MG63 (cell line): ENCODE results near the gene ARMH1. TPM values are rescaled to one million over a fixed set of nuclear protein-coding genes. Genes with fewer than 3 reads are reported as not detected.
"Not testable (repeated sequence)": the region's sequence is repeated elsewhere in the genome, so short reads cannot be mapped to it uniquely, and the experiment has no call there.

Source experiments
- DNase-seq: peaks from one replicate; pipeline ENCODE4 v3.0.0-alpha.2; 2020
- H3K27me3 ChIP-seq: fragments of 250-450 bp; sonication (Bioruptor Pico); 2 replicates; pipeline ENCODE4 v1.5.1; 2020; ENCODE audit warnings: mild to moderate bottlenecking, moderate library complexity
- H3K36me3 ChIP-seq: fragments of 250-450 bp; sonication (Bioruptor Pico); 2 replicates; pipeline ENCODE4 v1.5.1; 2020; ENCODE audit warnings: mild to moderate bottlenecking, moderate library complexity
- H3K4me3 ChIP-seq: fragments of 250-450 bp; sonication (Bioruptor Pico); 2 replicates; pipeline ENCODE4 v1.5.1; 2020; ENCODE audit warnings: mild to moderate bottlenecking, moderate library complexity
- H3K9me3 ChIP-seq: fragments of 250-450 bp; sonication (Bioruptor Pico); 2 replicates; pipeline ENCODE4 v1.5.1; 2020; ENCODE audit warnings: mild to moderate bottlenecking, moderate library complexity
- total RNA-seq: library from RNA; depleted of rRNA; stranded (reverse); fragments of >200 nt; shearing (Covaris generic); gene quantifications from 2 replicates; pipeline ENCODE4 v1.2.3, GENCODE V29; 2014; ENCODE audit warnings: low replicate concordance

ARMH1 gene
- total RNA-seq, 1 experiment from 2014 or later: not detected

- no peak overlapping the region for H3K4me3 ChIP-seq
- H3K27me3 ChIP-seq: no peaks in the 10 kb centered on the region
- H3K9me3 ChIP-seq: no peaks in the 10 kb centered on the region
- H3K36me3 ChIP-seq: no peaks in the 10 kb centered on the region
- DNase-seq: no peak
Observed at GRCh38 chr1:44698138-44698537, 23.6 kb downstream of the ARMH1 start.

GRCh38 chr1:44699375-44699774 lies 24.9 kb downstream of the ARMH1 start:
- not testable (repeated sequence) for DNase-seq, H3K9me3 ChIP-seq, H3K36me3 ChIP-seq, H3K4me3 ChIP-seq, H3K27me3 ChIP-seq

GRCh38 chr1:44700573-44700972 lies 26.1 kb downstream of the ARMH1 start:
- Histone ChIP-seq H3K36me3 (no peaks in the 10 kb centered on the region), H3K27me3 (no peaks in the 10 kb centered on the region), H3K4me3 (no peak overlapping the region), H3K9me3 (no peaks in the 10 kb centered on the region)
- DNase-seq: no peak

- no peaks in the 10 kb centered on the region for H3K9me3 ChIP-seq
- H3K27me3 ChIP-seq: no peaks in the 10 kb centered on the region
- DNase-seq: no peak
- H3K4me3 ChIP-seq: no peak overlapping the region
- H3K36me3 ChIP-seq: no peaks in the 10 kb centered on the region
Observed at GRCh38 chr1:44701141-44701573, 26.6 kb downstream of the ARMH1 start.

- Histone ChIP-seq H3K27me3 (no peaks in the 10 kb centered on the region), H3K4me3 (no peak overlapping the region), H3K36me3 (no peaks in the 10 kb centered on the region), H3K9me3 (no peaks in the 10 kb centered on the region)
- no peak for DNase-seq
Observed at GRCh38 chr1:44705470-44705869, 31.0 kb downstream of the ARMH1 start.

- no peaks in the 10 kb centered on the region for H3K9me3 ChIP-seq
- DNase-seq: no peak
- no peak overlapping the region for H3K4me3 ChIP-seq
- H3K36me3 ChIP-seq: no peaks in the 10 kb centered on the region
- no peaks in the 10 kb centered on the region; the same call in 1 of the 2 replicates for H3K27me3 ChIP-seq
Observed at GRCh38 chr1:44705938-44706337, 31.4 kb downstream of the ARMH1 start.

GRCh38 chr1:44707112-44707881 lies 32.8 kb downstream of the ARMH1 start:
- H3K27me3 ChIP-seq: no peaks in the 10 kb centered on the region; the same call in 1 of the 2 replicates
- no peak overlapping the region for H3K4me3 ChIP-seq
- DNase-seq: peak; percentile 76
- H3K36me3 ChIP-seq: no peaks in the 10 kb centered on the region
- H3K9me3 ChIP-seq: no peaks in the 10 kb centered on the region

- no peaks in the 10 kb centered on the region for H3K9me3 ChIP-seq
- H3K4me3 ChIP-seq: no peak overlapping the region
- no peaks in the 10 kb centered on the region for H3K36me3 ChIP-seq
- DNase-seq: peak; percentile 33
- no peaks in the 10 kb centered on the region; the same call in 1 of the 2 replicates for H3K27me3 ChIP-seq
Observed at GRCh38 chr1:44707959-44708831, 33.7 kb downstream of the ARMH1 start.

- Histone ChIP-seq H3K9me3 (no peaks in the 10 kb centered on the region), H3K4me3 (no peak overlapping the region), H3K36me3 (no peaks in the 10 kb centered on the region), H3K27me3 (no peaks in the 10 kb centered on the region; the same call in 1 of the 2 replicates)
- DNase-seq: no peak
Observed at GRCh38 chr1:44713321-44713781, 38.8 kb downstream of the ARMH1 start.

GRCh38 chr1:44714532-44714931 lies 40.0 kb downstream of the ARMH1 start:
- no peak for DNase-seq
- Histone ChIP-seq H3K27me3 (no peaks in the 10 kb centered on the region; the same call in 1 of the 2 replicates), H3K36me3 (no peaks in the 10 kb centered on the region), H3K9me3 (no peaks in the 10 kb centered on the region), H3K4me3 (no peak overlapping the region)

- no peaks in the 10 kb centered on the region for H3K9me3 ChIP-seq
- H3K36me3 ChIP-seq: no peaks in the 10 kb centered on the region
- DNase-seq: peak; percentile 57
- H3K27me3 ChIP-seq: no peaks in the 10 kb centered on the region; the same call in 1 of the 2 replicates
- H3K4me3 ChIP-seq: no peak overlapping the region
Observed at GRCh38 chr1:44714944-44715571, 40.5 kb downstream of the ARMH1 start.

- no peak overlapping the region for H3K4me3 ChIP-seq
- H3K9me3 ChIP-seq: no peaks in the 10 kb centered on the region
- no peak for DNase-seq
- H3K36me3 ChIP-seq: no peaks in the 10 kb centered on the region
- no peaks in the 10 kb centered on the region for H3K27me3 ChIP-seq
Observed at GRCh38 chr1:44717156-44717555, 42.6 kb downstream of the ARMH1 start.

- Histone ChIP-seq H3K4me3 (no peak overlapping the region), H3K27me3 (no peaks in the 10 kb centered on the region), H3K9me3 (no peaks in the 10 kb centered on the region), H3K36me3 (no peaks in the 10 kb centered on the region)
- no peak for DNase-seq
Observed at GRCh38 chr1:44717653-44718052, 43.1 kb downstream of the ARMH1 start.

- Histone ChIP-seq H3K4me3 (no peak overlapping the region), H3K27me3 (no peaks in the 10 kb centered on the region), H3K36me3 (no peaks in the 10 kb centered on the region), H3K9me3 (no peaks in the 10 kb centered on the region)
- DNase-seq: no peak
Observed at GRCh38 chr1:44718091-44718490, 43.6 kb downstream of the ARMH1 start.

GRCh38 chr1:44719318-44719717 lies 44.8 kb downstream of the ARMH1 start:
- no peak for DNase-seq
- H3K36me3 ChIP-seq: no peaks in the 10 kb centered on the region
- H3K4me3 ChIP-seq: no peak overlapping the region
- H3K9me3 ChIP-seq: no peaks in the 10 kb centered on the region
- no peaks in the 10 kb centered on the region for H3K27me3 ChIP-seq

GRCh38 chr1:44720281-44720680 lies 45.8 kb downstream of the ARMH1 start:
- no peak for DNase-seq
- Histone ChIP-seq H3K4me3 (no peak overlapping the region), H3K27me3 (no peaks in the 10 kb centered on the region)

More at GRCh38 chr1:44720281-44720680, 45.8 kb downstream of the ARMH1 start:
- Histone ChIP-seq H3K36me3 (no peaks in the 10 kb centered on the region), H3K9me3 (no peaks in the 10 kb centered on the region)
